Esophagus squamous epithelium (tissue), 5 donors: ENCODE results near the gene PEAR1. TPM values are rescaled to one million over a fixed set of nuclear protein-coding genes. Genes with fewer than 3 reads are reported as not detected.

Experiments
- DNase-seq: peaks from one replicate; lab custom pipeline; 2025; lab: John Stamatoyannopoulos, UW
- H3K27ac ChIP-seq, 4 donors: fragments of 200-600 bp; sonication (generic); one replicate each; pipeline ENCODE4 v1.5.1; 2016 to 2019; ENCODE audit warnings: mild to moderate bottlenecking in 1 of 4
- H3K27me3 ChIP-seq, 4 donors: fragments of 200-600 bp; sonication (generic); 1 replicate in 3 of 4; 2 replicates in 1 of 4; pipeline versions ENCODE4 v1.5.1 to v1.6.0; 2017 to 2021; ENCODE audit warnings: antibody characterized with exemption in 1 of 4
- H3K36me3 ChIP-seq, 3 donors: fragments of 200-600 bp; sonication (generic); one replicate each; pipeline ENCODE4 v1.5.1; 2016 to 2019
- H3K4me1 ChIP-seq, 3 donors: fragments of 200-600 bp; sonication (generic); one replicate each; pipeline ENCODE4 v1.5.1; 2017 to 2019
- H3K4me3 ChIP-seq, 4 donors: fragments of 200-600 bp; sonication (generic); 1 replicate in 3 of 4; 2 replicates in 1 of 4; pipeline ENCODE4 v1.5.1; 2016 to 2019; ENCODE audit warnings: mild to moderate bottlenecking in 2 of 4, moderate library complexity in 1 of 4
- H3K9me3 ChIP-seq, 3 donors: fragments of 200-600 bp; sonication (generic); one replicate each; pipeline ENCODE4 v1.5.1; 2016 to 2019
- POLR2A ChIP-seq, 4 donors: fragments of 450-650 bp; IDR thresholded peaks; one replicate each; pipeline ENCODE4 v1.6.1; 2017; ENCODE audit warnings: antibody characterized with exemption in 4 of 4, mild to moderate bottlenecking in 4 of 4, moderate library complexity in 3 of 4
- WGBS, 2 donors: methylation state at CpG; one replicate each; pipeline ENCODE4 v1.1.5; 2018; 5-methylcytosine and 5-hydroxymethylcytosine counted together
- intact Hi-C: fragments of 100-400 bp; cut with DNase I; formaldehyde crosslinking; loops from one replicate; pipeline ENCODE4 v1.15.0; 2022
- total RNA-seq, 4 donors: library from RNA; depleted of rRNA; stranded (reverse); fragments of >200 nt; gene quantifications; one replicate each; pipeline ENCODE4 v1.1.0, GENCODE V29; 2016
- TF ChIP-seq, protein P1 (sequence below), 6 experiments: fragments of 450-650 bp in 4 of 6; fragments of 200-600 bp in 2 of 6; sonication (generic) in 2 of 6; IDR thresholded peaks; one replicate each; pipeline ENCODE4 v1.5.1; 2016 to 2019; ENCODE audit warnings: antibody characterized with exemption in 6 of 6, mild to moderate bottlenecking in 4 of 6, moderate library complexity in 4 of 6
- donor health status: DM: yes; HTN: yes; CAD: no.

PEAR1 gene
- total RNA-seq, 4 donors from 2014 or later = 1.1 to 4.6 (median 2.7) TPM

- WGBS, 2 donors = 63 to 68% methylated on average over 14 to 19 of the region's 23 CpGs
- no peak for DNase-seq
- H3K27ac ChIP-seq = peak overlapping the region in 2 of 4 donors; percentile 13 to 44
- H3K9me3 ChIP-seq = no peaks in the 10 kb centered on the region
- no peak overlapping the region for H3K4me3 ChIP-seq
- TF ChIP-seq POLR2A (IDR thresholded peaks at IDR 0.05) = no peak
- TF ChIP-seq, protein P1, sequence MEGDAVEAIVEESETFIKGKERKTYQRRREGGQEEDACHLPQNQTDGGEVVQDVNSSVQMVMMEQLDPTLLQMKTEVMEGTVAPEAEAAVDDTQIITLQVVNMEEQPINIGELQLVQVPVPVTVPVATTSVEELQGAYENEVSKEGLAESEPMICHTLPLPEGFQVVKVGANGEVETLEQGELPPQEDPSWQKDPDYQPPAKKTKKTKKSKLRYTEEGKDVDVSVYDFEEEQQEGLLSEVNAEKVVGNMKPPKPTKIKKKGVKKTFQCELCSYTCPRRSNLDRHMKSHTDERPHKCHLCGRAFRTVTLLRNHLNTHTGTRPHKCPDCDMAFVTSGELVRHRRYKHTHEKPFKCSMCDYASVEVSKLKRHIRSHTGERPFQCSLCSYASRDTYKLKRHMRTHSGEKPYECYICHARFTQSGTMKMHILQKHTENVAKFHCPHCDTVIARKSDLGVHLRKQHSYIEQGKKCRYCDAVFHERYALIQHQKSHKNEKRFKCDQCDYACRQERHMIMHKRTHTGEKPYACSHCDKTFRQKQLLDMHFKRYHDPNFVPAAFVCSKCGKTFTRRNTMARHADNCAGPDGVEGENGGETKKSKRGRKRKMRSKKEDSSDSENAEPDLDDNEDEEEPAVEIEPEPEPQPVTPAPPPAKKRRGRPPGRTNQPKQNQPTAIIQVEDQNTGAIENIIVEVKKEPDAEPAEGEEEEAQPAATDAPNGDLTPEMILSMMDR (IDR thresholded peaks at IDR 0.05) = no peak
- H3K36me3 ChIP-seq = peaks cover 0 to 13% (median 3%) of the 10 kb centered on the region in 3 donors
- H3K4me1 ChIP-seq = peaks cover 10 to 71% (median 30%) of the 10 kb centered on the region in 3 donors
- intact Hi-C loops = no loop called here
- H3K27me3 ChIP-seq = peaks cover 0 to 35% (median 0%) of the 10 kb centered on the region in 4 donors
These were observed 8.7 kb downstream of the PEAR1 start for GRCh38 chr1:156901966-156902915.

DNA sequence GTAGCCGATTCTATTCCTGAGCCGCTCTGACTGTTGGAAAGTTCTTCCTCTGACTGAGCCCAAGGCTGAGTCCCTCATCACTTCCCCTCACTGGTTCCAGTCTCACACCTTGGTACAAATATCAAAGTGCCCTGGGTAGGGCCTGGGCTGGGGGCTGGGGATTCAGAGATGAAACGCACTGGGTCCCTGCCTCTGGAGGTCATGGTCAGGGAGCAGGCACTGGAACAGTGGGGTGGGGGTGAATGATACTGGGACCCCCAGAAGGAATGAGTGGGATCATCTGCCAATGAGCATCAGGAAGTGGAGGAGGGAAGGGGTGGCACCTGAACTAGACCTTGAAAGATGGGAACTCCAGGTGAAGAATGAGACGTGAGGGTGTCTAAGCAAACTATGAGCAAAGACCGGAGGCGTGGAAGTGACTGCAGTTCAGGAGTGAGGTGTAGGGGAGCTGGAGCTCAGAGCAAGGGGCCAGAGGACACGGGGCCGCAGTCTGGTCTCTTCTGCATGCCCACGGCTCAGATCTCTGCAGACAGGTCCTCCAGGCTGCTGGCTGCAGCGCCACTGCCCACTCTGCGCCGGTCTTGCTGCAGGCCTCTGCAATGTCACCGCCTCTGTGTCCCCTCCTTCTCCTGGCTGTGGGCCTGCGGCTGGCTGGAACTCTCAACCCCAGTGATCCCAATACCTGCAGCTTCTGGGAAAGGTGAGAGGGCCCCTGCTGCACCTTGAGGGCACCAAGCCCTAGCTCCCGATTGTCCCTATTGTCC is 10.0 kb downstream of the PEAR1 start:
- H3K9me3 ChIP-seq = no peaks in the 10 kb centered on the region
- DNase-seq = no peak
- H3K4me3 ChIP-seq = no peak overlapping the region
- peaks cover 0 to 26% (median 3%) of the 10 kb centered on the region in 3 donors for H3K36me3 ChIP-seq
- intact Hi-C loops = no loop called here
- peak overlapping the region in 1 of 4 donors; percentile 28 for H3K27ac ChIP-seq
- WGBS, 2 donors = 71 to 79% methylated on average over 10 of the region's 15 CpGs
- TF ChIP-seq, protein P1 (IDR thresholded peaks at IDR 0.05) = no peak
- TF ChIP-seq POLR2A (IDR thresholded peaks at IDR 0.05) = no peak
- peaks cover 14 to 71% (median 28%) of the 10 kb centered on the region in 3 donors for H3K4me1 ChIP-seq
- peaks cover 0 to 48% (median 0%) of the 10 kb centered on the region in 4 donors for H3K27me3 ChIP-seq

DNA sequence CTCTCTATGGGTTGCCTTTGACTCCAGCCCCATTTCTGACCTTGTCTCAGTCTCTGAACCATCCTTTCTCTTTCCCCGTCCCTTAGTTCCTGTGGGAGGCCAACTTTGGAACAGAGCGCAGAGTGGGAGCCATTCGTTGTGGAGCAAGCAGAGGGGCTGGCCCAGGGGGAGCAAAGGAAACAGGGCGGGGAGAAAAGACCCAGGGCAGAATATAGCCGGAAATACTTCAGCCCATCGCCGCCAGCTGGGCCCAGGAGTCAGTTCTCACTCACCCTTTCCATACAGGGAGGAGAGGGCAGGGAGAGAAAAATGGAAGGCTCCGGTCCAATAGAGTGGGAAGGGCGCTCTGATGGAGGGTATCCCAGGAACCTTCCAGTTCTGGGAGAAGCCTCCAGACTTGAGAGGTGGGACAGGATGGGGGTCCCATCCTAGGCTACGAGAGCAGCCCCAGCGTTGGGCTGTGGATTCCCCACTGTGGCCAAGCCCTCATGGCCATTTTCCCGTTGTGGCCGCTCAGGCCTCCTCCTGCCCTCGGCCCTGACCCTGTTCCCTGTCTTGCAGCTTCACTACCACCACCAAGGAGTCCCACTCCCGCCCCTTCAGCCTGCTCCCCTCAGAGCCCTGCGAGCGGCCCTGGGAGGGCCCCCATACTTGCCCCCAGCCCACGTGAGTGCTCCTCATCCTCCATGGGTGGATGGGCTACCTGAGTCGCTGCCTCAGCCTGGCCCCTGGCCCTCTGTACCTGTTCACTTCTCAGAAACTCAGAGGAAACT is 10.9 kb downstream of the PEAR1 start:
- H3K9me3 ChIP-seq = no peaks in the 10 kb centered on the region
- 75 to 83% methylated on average over 11 to 12 of the region's 19 CpGs for WGBS, 2 donors
- peaks cover 0 to 53% (median 0%) of the 10 kb centered on the region in 4 donors for H3K27me3 ChIP-seq
- no peak overlapping the region for H3K4me3 ChIP-seq
- intact Hi-C loops = no loop called here
- H3K27ac ChIP-seq = no peak overlapping the region
- peaks cover 0 to 30% (median 3%) of the 10 kb centered on the region in 3 donors for H3K36me3 ChIP-seq
- no peak for DNase-seq
- no peak for TF ChIP-seq POLR2A (IDR thresholded peaks at IDR 0.05)
- TF ChIP-seq, protein P1 (IDR thresholded peaks at IDR 0.05) = no peak
- H3K4me1 ChIP-seq = peaks cover 10 to 68% (median 27%) of the 10 kb centered on the region in 3 donors

- intact Hi-C loops = no loop called here
- H3K4me3 ChIP-seq = no peak overlapping the region
- DNase-seq = no peak
- H3K9me3 ChIP-seq = no peaks in the 10 kb centered on the region
- peaks cover 0 to 55% (median 0%) of the 10 kb centered on the region in 4 donors for H3K27me3 ChIP-seq
- no peak overlapping the region for H3K27ac ChIP-seq
- H3K4me1 ChIP-seq = peaks cover 10 to 64% (median 22%) of the 10 kb centered on the region in 3 donors
- TF ChIP-seq, protein P1 (IDR thresholded peaks at IDR 0.05) = no peak
- TF ChIP-seq POLR2A (IDR thresholded peaks at IDR 0.05) = no peak
- H3K36me3 ChIP-seq = peaks cover 0 to 38% (median 3%) of the 10 kb centered on the region in 3 donors
- 83 to 100% methylated on average over 4 to 6 of the region's 16 CpGs for WGBS, 2 donors
These were observed 11.7 kb downstream of the PEAR1 start for GRCh38 chr1:156905176-156905575.
